ENCODE results near the gene NTRK3. TPM values are rescaled to one million over a fixed set of nuclear protein-coding genes. Genes with fewer than 3 reads are reported as not detected.

Gene NTRK3
- total and polyA plus RNA-seq, 2 of the 13 experiments (the other 11 are each of a cell fraction or from before 2014, with no cell fraction given), result not detected

GRCh38 chr15:88301311-88301710 is 44.8 kb upstream of the NTRK3 start:
- WGBS (ENCODE audit: low lambda C conversion rate), result 13% methylated on average over 2 of the region's 2 CpGs
- ATAC-seq (no peak), DNase-seq (ENCODE audit: low spot score) (no peak), FAIRE-seq (no peak)
- H3K36me3 ChIP-seq (replicated peaks in 1 of 2; ENCODE audit: control insufficient read depth in 1 of 2, insufficient read depth in 2 of 2, low read length in 2 of 2), result no peaks in the 10 kb centered on the region
- no peak overlapping the region for H3K27ac ChIP-seq (ENCODE audit: extremely low read length, insufficient read depth, low read length)
- no peak overlapping the region for H3K9ac ChIP-seq (ENCODE audit: insufficient read depth, low read depth, low read length)
- H3K4me2 ChIP-seq (ENCODE audit: low read depth, low read length), result no peak overlapping the region
- H3K27me3 ChIP-seq (ENCODE audit: control insufficient read depth in 1 of 2, insufficient read depth in 2 of 2, low read length in 2 of 2), result peaks cover 0 to 15% of the 10 kb centered on the region in 2 experiments; a peak in 3 of 5 replicates
- H3K4me1 ChIP-seq (ENCODE audit: insufficient read depth, low read length), result no peaks in the 10 kb centered on the region
- H3K79me2 ChIP-seq (ENCODE audit: insufficient read depth, low read length), result no peaks in the 10 kb centered on the region
- BruUV-seq (replicated peaks), result no TSS peak
- TF ChIP-seq ZNF441 (CRISPR knock-in tag; IDR thresholded peaks at IDR 0.05; ENCODE audit: borderline replicate concordance) (no peak), HNRNPL (IDR thresholded peaks at IDR 0.05; ENCODE audit: low read depth, low read length) (no peak), ZNF382 (CRISPR knock-in tag; IDR thresholded peaks at IDR 0.05; ENCODE audit: borderline replicate concordance) (no peak), ZNF567 (CRISPR knock-in tag; IDR thresholded peaks at IDR 0.05; ENCODE audit: borderline replicate concordance) (no peak), REL (CRISPR knock-in tag; conservative IDR thresholded peaks at IDR 0.05) (no peak), RNF2 (conservative IDR thresholded peaks at IDR 0.05; ENCODE audit: low read depth) (no peak), ZSCAN5A (CRISPR knock-in tag; IDR thresholded peaks at IDR 0.05; ENCODE audit: borderline replicate concordance) (no peak), ZHX2 (IDR thresholded peaks at IDR 0.05; ENCODE audit: low read depth) (no peak), ZHX2 (CRISPR knock-in tag; IDR thresholded peaks at IDR 0.05; ENCODE audit: borderline replicate concordance) (no peak), ZNF17 (CRISPR knock-in tag; IDR thresholded peaks at IDR 0.05) (no peak), ZNF225 (CRISPR knock-in tag; IDR thresholded peaks at IDR 0.05) (no peak), FIP1L1 (IDR thresholded peaks at IDR 0.05; ENCODE audit: borderline replicate concordance, insufficient read depth, low read depth, low read length) (no peak), ZNF367 (CRISPR knock-in tag; IDR thresholded peaks at IDR 0.05; ENCODE audit: borderline replicate concordance) (no peak), ARNT (IDR thresholded peaks at IDR 0.05) (no peak)
- no peak overlapping the region for H3K4me3 ChIP-seq (replicated peaks in 1 of 3; ENCODE audit: insufficient read depth in 1 of 3, low read depth in 2 of 3, low read length in 3 of 3)
- CTCF ChIA-PET (ENCODE audit: low intra/inter-chr PET ratio, low total read pairs), result no interaction called here
- intact Hi-C loops (cut with micrococcal nuclease; ENCODE audit: unreplicated experiment) (no loop called here), in situ Hi-C loops (cut with HindIII; ENCODE audit: extremely low pct_ligation_motif_present, low pct_unique_long_range_greater_than_20kb) (no loop called here)
- H4K20me1 ChIP-seq (ENCODE audit: insufficient read depth, low read length), result no peaks in the 10 kb centered on the region
- no peaks in the 10 kb centered on the region for H3K9me3 ChIP-seq (ENCODE audit: low read length)
- POLR2A ChIA-PET, result no interaction called here
- H2AFZ ChIP-seq (ENCODE audit: low read length), result no peak overlapping the region
